Testis (tissue), 2 donors: ENCODE results near the gene FARS2.

Source experiments
- POLR2A ChIP-seq: fragments of 450-650 bp; IDR thresholded peaks from one replicate; pipeline ENCODE4 v1.6.1; 2017; ENCODE audit warnings: antibody characterized with exemption, mild to moderate bottlenecking, moderate library complexity
- TF ChIP-seq, protein P1 (sequence below), 3 experiments: fragments of 450-650 bp in 2 of 3; fragments of 200-600 bp in 1 of 3; sonication (generic) in 1 of 3; IDR thresholded peaks; one replicate each; pipeline ENCODE4 v1.5.1; 2016 to 2019; ENCODE audit warnings: antibody characterized with exemption in 3 of 3, mild to moderate bottlenecking in 2 of 3, moderate library complexity in 1 of 3

GRCh38 chr6:5423251-5423650 is 161.9 kb downstream of the FARS2 start:
- TF ChIP-seq, protein P1, sequence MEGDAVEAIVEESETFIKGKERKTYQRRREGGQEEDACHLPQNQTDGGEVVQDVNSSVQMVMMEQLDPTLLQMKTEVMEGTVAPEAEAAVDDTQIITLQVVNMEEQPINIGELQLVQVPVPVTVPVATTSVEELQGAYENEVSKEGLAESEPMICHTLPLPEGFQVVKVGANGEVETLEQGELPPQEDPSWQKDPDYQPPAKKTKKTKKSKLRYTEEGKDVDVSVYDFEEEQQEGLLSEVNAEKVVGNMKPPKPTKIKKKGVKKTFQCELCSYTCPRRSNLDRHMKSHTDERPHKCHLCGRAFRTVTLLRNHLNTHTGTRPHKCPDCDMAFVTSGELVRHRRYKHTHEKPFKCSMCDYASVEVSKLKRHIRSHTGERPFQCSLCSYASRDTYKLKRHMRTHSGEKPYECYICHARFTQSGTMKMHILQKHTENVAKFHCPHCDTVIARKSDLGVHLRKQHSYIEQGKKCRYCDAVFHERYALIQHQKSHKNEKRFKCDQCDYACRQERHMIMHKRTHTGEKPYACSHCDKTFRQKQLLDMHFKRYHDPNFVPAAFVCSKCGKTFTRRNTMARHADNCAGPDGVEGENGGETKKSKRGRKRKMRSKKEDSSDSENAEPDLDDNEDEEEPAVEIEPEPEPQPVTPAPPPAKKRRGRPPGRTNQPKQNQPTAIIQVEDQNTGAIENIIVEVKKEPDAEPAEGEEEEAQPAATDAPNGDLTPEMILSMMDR (IDR thresholded peaks at IDR 0.05) = no peak
- TF ChIP-seq POLR2A = no peak
